NCI-H526 treated with DMSO at 0.1 percent for 48 hours (cell line): ENCODE measurements around the gene RGS6.

Experiments
- DNase-seq: peaks from one replicate; lab custom pipeline; 2025; lab: John Stamatoyannopoulos, UW

RGS6 gene

GRCh38 chr14:72404106-72404774 lies 472.0 kb downstream of the RGS6 start:
- DNase-seq, result no peak

GRCh38 chr14:72404998-72405397 lies 472.8 kb downstream of the RGS6 start:
- no peak for DNase-seq

GRCh38 chr14:72408020-72408419 lies 475.8 kb downstream of the RGS6 start:
- no peak for DNase-seq

- DNase-seq, result no peak
These were observed 476.8 kb downstream of the RGS6 start for GRCh38 chr14:72409047-72409446.

DNA sequence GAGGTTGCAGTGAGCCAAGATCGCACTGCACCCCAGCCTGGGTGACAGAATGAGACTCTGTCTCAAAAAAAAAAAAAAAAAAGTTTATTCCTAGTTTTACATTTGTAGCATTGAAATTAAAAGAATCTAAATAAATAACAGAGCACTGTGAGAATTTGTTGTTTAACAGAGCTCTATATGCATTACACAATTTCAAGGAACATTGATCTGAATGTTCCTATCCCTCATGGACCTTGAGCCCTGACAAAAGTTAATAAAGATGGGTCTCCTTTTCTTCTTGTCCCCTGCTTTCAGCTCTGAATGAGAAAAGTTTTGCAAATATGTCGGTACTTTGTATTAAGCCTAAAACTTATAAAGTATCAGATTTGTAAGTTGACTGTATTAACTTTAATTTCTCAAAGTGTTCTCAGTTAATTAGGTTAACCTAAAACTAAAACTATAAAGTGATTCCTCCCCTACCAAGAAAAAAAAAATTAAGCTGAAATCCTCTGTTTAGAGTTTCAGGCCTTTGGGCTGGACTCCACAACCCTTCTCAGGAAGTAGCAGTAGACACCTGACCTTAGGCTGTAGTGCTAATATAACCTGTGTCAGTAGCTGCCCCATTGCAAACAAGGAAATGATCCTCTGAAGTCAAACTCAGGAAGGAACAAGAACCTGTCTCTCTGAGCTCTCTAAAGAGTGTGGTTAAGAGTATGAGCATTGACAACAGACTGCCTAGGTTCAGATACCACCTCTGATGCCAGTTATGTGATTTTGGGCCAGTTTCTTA lies 484.0 kb downstream of the RGS6 start:
- DNase-seq, result no peak

DNA sequence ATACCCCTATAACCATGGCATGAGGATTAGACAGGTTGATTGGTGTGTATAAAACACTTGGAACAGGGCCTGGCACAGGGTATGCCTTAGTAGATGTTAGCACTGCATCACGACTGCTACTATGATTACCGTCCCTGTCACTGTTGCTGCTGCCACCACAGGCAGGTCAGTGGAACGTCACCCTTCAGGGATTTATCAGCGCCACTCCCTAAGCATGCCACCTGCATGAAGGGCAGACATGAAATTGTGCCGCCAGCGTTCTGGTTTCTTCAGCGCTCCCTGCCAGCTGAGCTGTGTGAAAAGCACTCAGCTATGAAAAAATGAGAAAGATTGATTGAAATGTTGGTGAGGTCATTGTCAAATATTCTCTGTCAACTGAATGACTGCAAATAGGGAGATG lies 484.7 kb downstream of the RGS6 start:
- DNase-seq, result peak; percentile 1

- no peak for DNase-seq
These were observed 486.6 kb downstream of the RGS6 start for GRCh38 chr14:72418806-72419205.

DNA sequence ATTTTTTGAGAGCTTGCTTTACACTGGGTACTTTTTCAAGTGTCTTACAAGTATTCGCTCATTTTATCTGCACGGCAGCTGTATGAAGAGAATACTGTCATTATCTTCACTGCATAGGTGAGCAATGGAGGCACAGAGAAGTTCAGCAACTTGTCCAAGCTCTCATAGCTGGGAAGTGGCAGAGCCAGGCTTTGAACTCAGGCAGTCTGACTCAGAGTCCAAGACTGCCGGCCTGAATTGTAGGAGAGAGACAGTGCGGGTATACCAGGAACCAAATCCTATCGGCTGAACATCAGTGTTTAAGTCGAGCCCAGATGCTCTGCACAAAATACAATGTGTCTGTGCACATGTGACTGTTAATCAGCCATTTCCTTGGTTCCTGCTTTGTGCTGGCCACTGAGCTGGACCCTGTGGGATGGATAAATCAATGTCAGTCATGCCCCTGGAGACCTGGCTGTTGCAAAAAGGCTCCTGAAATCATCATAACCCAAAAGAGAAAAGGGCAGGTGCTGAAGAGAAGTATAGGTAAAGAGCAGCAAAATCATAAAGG lies 487.1 kb downstream of the RGS6 start:
- no peak for DNase-seq

GRCh38 chr14:72420749-72421474 lies 488.7 kb downstream of the RGS6 start:
- peak; percentile 41 for DNase-seq

DNA sequence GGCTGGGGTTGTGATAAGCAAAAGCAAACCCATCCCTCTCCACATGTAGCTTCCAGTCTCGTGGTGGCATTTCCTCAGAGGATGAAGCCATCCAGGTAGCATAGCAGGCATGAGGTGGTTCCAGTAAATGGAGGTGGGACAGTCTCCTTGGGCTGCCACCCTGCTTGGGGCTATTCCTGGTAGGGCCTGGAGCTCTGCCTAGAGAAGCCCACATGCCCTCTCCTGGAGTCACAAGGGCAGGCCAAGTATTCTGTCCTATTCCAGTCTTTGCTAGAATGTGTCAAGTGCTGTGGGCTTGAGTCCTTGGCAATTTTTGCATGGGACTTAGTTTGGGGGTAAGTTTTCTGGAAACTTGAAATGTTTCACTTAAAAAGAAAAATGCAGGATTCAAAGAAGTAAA lies 491.7 kb downstream of the RGS6 start:
- no peak for DNase-seq

- DNase-seq, result no peak
These were observed 498.2 kb downstream of the RGS6 start for GRCh38 chr14:72430457-72430856.

- DNase-seq, result no peak
These were observed 500.5 kb downstream of the RGS6 start for GRCh38 chr14:72432748-72433147.

DNA sequence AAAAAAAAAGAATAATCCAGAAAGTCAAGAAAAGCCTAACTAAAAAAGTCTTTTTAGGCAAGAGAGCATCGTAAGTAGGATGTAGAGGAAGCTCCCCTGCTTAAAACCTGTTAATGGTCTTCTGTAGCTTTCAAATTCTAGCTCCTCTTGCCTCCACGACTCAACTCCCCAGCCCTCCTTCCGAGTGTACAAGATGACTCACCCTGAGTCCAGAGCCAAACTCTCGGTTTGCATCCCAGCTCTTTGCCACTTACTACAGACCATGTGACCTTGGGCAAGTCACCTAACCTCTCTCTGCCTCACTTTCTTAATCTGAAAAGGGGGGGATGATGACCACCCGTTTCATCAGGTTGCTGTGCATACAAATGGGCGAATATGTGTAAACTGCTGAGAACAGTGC lies 501.3 kb downstream of the RGS6 start:
- DNase-seq, result no peak

DNA sequence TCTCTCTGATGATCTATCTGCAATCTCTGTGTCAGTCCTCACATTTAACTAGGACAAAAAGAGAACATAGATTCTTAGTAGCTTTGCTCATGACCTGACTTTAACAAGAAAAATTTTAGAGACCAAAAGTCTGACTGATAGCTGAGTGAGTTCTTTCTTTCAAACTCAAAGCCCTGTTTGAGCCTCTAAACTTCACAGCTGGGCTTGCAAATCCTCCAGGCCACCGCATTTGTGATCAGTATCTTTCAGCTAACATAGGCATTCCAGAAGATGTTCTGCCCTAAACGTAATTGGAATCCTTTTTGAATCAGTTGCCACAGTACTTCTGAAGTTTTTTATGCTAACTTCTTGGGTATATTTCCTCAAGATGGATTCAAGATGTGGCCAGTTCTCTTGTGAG lies 502.6 kb downstream of the RGS6 start:
- no peak for DNase-seq

DNA sequence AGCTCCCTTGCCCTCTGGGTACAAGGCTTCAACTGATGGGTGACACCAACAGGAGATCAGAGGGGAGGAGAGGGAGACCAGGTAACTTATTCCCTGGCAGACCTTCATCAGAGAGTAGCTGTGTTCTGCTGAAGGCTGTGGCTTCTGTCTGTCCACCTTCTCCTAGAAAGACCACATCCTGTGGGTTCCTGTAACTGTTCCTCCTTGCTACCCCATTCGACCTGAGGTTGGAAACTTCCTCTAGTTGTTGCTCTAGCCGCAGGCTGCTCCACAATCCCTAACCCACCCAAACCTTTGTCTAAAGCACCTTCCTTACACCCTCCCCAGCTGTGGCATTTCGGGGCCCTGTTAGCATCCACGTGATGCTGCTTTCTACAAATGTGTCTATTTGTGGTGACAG lies 507.5 kb downstream of the RGS6 start:
- no peak for DNase-seq

DNA sequence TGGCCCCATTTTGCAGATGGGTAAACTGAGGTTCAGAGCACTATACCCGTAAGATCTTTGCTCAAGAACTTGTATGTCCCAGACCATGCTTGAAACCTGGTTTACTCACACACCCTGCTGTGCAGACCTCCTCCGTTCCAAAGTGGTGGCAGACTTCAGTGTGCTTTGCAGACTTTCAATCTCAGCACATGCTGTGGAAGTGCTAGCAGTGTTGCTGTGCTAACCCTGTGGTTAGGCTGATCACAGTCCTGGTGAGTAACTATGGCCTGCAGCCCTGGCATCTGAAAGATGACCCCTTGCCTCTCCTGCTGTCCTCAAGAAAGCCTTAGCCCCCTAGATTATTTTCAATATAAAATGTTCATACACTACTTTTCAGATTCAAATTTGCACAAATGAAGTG lies 511.0 kb downstream of the RGS6 start:
- no peak for DNase-seq

GRCh38 chr14:72443991-72444441 lies 511.8 kb downstream of the RGS6 start:
- no peak for DNase-seq

- no peak for DNase-seq
These were observed 512.5 kb downstream of the RGS6 start for GRCh38 chr14:72444701-72445100.

- no peak for DNase-seq
These were observed 516.0 kb downstream of the RGS6 start for GRCh38 chr14:72448212-72448611.

DNA sequence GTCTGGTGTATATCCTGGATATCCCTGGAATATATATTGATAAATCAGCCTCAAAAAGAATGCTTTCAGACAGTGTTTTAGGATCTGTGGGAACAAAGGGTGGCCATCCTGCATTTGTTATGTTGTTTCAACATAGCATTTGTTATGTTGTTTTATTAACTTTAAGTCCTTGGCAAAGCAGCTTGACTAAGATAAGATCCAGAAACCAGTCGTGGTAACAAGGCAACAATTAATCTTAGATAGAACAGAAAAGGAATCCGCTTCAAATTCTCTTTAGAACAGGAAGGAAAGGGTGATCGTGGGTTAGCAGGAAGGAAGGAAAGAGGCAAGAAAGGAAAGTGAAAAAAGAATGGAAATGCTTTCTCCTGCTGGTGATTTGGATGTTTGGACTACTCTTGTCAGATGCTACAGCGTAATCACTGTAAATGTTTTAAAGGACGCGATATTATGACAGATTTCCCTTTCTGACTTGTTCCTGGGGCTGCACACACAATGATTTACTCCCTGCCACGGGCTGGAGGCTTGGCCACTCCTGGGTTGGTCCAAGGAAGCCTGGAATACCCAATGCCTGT lies 518.3 kb downstream of the RGS6 start:
- no peak for DNase-seq

- DNase-seq, result no peak
These were observed 519.1 kb downstream of the RGS6 start for GRCh38 chr14:72451054-72451972.
